ENCODE data around the gene NDUFA7. TPM values are rescaled to one million over a fixed set of nuclear protein-coding genes. Genes with fewer than 3 reads are reported as not detected.
A peak's percentile ranks its signal among the peaks of the same experiment; 100 is the strongest.

Gene NDUFA7
- total RNA-seq, 4 donors from 2014 or later, result 26.1 to 34.0 (median 29.3) TPM

DNA sequence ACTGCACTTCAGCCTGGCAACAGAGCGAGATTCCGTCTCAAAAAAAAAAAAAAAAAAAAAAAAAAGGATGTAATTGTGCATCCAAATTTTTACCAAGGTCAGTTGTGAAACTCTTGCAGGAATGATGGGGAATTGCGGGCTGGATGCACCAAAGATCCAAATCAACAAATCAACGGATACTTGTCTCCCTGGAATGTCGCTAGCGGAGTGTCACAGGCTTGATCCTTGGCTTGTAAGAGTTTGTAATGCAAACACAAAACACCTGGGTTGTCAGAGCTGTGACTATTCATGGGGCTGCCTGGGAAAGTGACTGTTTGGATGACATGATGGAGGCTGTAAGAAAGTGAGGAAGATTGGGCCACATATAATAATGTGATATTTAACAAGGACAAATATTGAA is 17.7 kb upstream of the NDUFA7 start:
- no peak for DNase-seq (ENCODE audit: extremely low spot score)
- peaks cover 0 to 14% (median under 1%) of the 10 kb centered on the region in 4 donors for H3K36me3 ChIP-seq
- H3K27ac ChIP-seq (replicated peaks in 1 of 4), result peak overlapping the region in 1 of 4 donors; percentile 33
- H3K27me3 ChIP-seq, result peaks cover 0 to 82% (median 24%) of the 10 kb centered on the region in 4 donors
- no peaks in the 10 kb centered on the region for H3K9me3 ChIP-seq
- peaks cover 40 to 62% (median 48%) of the 10 kb centered on the region in 4 donors for H3K4me1 ChIP-seq
- 57% methylated on average over 6 of the region's 6 CpGs for WGBS
- intact Hi-C loops (cut with DNase I), result no loop called here
- no peak overlapping the region for H3K4me3 ChIP-seq
- TF ChIP-seq POLR2A (IDR thresholded peaks at IDR 0.05; ENCODE audit: low read depth), result no peak
- TF ChIP-seq EP300 (IDR thresholded peaks at IDR 0.05), result no peak
- TF ChIP-seq, protein P1, sequence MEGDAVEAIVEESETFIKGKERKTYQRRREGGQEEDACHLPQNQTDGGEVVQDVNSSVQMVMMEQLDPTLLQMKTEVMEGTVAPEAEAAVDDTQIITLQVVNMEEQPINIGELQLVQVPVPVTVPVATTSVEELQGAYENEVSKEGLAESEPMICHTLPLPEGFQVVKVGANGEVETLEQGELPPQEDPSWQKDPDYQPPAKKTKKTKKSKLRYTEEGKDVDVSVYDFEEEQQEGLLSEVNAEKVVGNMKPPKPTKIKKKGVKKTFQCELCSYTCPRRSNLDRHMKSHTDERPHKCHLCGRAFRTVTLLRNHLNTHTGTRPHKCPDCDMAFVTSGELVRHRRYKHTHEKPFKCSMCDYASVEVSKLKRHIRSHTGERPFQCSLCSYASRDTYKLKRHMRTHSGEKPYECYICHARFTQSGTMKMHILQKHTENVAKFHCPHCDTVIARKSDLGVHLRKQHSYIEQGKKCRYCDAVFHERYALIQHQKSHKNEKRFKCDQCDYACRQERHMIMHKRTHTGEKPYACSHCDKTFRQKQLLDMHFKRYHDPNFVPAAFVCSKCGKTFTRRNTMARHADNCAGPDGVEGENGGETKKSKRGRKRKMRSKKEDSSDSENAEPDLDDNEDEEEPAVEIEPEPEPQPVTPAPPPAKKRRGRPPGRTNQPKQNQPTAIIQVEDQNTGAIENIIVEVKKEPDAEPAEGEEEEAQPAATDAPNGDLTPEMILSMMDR (IDR thresholded peaks at IDR 0.05), result no peak
- TF ChIP-seq POLR2AphosphoS5 (IDR thresholded peaks at IDR 0.05), result no peak

DNA sequence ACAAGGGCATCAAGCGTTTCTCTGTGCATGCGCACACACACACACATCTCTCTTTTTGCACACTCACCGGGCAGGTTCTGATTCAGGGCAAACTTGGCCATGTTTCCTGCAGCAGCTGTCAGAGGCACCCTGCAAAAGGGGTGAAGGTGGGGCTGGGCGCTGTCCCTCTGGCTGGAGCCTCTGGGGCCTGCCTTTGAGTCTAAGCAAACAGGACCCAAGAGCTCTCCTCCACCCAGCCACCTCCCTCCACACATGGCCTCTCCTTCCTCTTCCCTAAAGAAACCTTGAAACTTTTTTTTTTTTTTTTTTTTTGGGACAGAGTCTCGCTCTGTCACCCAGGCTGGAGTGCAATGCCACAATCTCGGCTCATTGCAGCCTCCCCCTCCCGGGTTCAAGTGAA is 16.6 kb upstream of the NDUFA7 start:
- peaks cover 0 to 82% (median 22%) of the 10 kb centered on the region in 4 donors for H3K27me3 ChIP-seq
- DNase-seq (ENCODE audit: extremely low spot score), result no peak
- TF ChIP-seq POLR2AphosphoS5 (IDR thresholded peaks at IDR 0.05), result no peak
- TF ChIP-seq EP300 (IDR thresholded peaks at IDR 0.05), result no peak
- TF ChIP-seq, protein P1 (IDR thresholded peaks at IDR 0.05), result no peak
- no peak for TF ChIP-seq POLR2A (IDR thresholded peaks at IDR 0.05; ENCODE audit: low read depth)

DNA sequence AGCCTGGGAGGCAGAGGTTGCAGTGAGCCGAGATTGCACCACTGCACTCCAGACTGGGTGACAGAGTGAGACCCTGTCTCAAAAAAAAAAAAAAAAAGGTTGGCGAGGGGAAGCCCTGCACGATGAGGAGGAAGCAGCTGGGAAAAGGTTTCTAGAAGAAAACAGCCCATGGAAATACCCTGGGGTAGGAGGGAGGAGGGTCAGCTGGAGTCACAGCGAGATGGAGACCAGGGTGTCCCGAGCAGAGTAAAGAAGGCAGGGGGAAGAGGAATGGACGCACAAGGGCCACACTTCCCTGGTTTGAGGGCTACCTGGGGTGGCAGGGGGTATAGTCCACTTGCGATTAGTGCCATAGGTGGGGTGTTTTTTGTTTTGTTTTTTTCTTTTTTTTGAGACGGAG is 15.5 kb upstream of the NDUFA7 start:
- 62% methylated on average over 8 of the region's 8 CpGs for WGBS

More for the DNA sequence above, 16.6 kb upstream of the NDUFA7 start:
- Histone ChIP-seq H3K27ac (replicated peaks in 1 of 4) (no peak overlapping the region), H3K36me3 (peaks cover 0 to 21% (median 2%) of the 10 kb centered on the region in 4 donors), H3K9me3 (no peaks in the 10 kb centered on the region), H3K4me1 (peaks cover 40 to 62% (median 49%) of the 10 kb centered on the region in 4 donors), H3K4me3 (no peak overlapping the region)
- intact Hi-C loops (cut with DNase I), result no loop called here
- 83% methylated on average over 7 of the region's 7 CpGs for WGBS

DNA sequence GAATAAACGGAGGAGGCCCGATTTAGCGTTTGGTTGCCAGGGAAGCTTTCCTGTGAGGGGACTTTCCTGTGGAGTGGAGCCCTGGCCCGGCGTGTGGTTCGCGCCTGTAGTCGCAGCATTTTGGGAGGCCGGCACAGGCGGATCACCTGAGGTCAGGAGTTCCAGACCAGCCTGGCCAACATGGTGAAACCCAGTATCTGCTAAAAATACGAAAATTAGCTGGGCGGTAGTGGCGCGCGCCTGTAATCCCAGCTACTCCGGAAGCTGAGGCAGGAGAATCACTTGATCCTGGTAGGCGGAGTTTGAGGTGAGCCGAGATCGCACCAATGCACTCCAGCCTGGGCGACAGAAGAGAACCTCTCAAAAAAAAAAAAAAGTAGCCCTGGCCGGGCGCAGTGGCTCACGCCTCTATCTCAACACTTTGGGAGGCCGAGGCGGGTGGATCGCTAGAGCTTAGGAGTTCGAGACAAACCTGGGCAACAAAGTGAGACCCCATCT is 14.9 kb upstream of the NDUFA7 start:
- Histone ChIP-seq H3K36me3 (peaks cover 0 to 23% (median 4%) of the 10 kb centered on the region in 4 donors), H3K4me1 (peaks cover 32 to 47% (median 38%) of the 10 kb centered on the region in 4 donors), H3K27me3 (peaks cover 0 to 74% (median 20%) of the 10 kb centered on the region in 4 donors), H3K27ac (replicated peaks in 1 of 4) (peak overlapping the region in 1 of 4 donors; percentile 33), H3K9me3 (no peaks in the 10 kb centered on the region), H3K4me3 (no peak overlapping the region)
- intact Hi-C loops (cut with DNase I), result no loop called here
- WGBS, result 38% methylated on average over 27 of the region's 27 CpGs
- TF ChIP-seq EP300 (IDR thresholded peaks at IDR 0.05) (no peak), POLR2A (IDR thresholded peaks at IDR 0.05; ENCODE audit: low read depth) (no peak)
- TF ChIP-seq, protein P1 (IDR thresholded peaks at IDR 0.05), result no peak
- DNase-seq (ENCODE audit: extremely low spot score), result no peak

More for the DNA sequence above, 15.5 kb upstream of the NDUFA7 start:
- intact Hi-C loops (cut with DNase I), result no loop called here
- no peak for DNase-seq (ENCODE audit: extremely low spot score)
- Histone ChIP-seq H3K27ac (replicated peaks in 1 of 4) (no peak overlapping the region), H3K36me3 (peaks cover 0 to 20% (median 2%) of the 10 kb centered on the region in 4 donors), H3K4me1 (peaks cover 33 to 53% (median 43%) of the 10 kb centered on the region in 4 donors), H3K27me3 (peaks cover 0 to 80% (median 18%) of the 10 kb centered on the region in 4 donors), H3K9me3 (no peaks in the 10 kb centered on the region), H3K4me3 (no peak overlapping the region)
- TF ChIP-seq EP300 (IDR thresholded peaks at IDR 0.05) (no peak), POLR2A (IDR thresholded peaks at IDR 0.05; ENCODE audit: low read depth) (no peak), POLR2AphosphoS5 (IDR thresholded peaks at IDR 0.05) (no peak)
- TF ChIP-seq, protein P1 (IDR thresholded peaks at IDR 0.05), result no peak

Data from esophagus muscularis mucosa (tissue), 4 donors.